ENCODE measurements around the gene KRT86.

DNA sequence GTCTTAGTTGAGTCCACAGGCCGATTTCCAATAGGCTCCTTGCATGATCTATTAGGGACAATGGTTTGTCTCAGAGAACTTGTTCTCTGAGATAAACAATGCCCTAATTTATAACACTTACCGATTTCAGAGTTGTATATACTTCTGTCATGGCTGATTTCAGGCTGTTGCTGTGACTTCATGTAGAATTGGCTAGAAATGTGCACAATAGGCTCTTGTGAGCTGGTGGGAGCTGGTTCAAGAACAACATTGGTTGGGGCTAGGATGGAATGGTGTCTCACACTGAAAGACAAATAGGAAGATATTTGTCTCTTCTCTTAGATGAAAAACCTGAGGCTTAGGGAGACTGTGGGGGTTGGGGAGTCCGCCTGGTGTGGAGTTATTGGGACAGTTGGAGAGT is 6.7 kb upstream of the KRT86 start:
- no peak for TF ChIP-seq EZH2 (IDR thresholded peaks at IDR 0.05)
- TF ChIP-seq, protein P1, sequence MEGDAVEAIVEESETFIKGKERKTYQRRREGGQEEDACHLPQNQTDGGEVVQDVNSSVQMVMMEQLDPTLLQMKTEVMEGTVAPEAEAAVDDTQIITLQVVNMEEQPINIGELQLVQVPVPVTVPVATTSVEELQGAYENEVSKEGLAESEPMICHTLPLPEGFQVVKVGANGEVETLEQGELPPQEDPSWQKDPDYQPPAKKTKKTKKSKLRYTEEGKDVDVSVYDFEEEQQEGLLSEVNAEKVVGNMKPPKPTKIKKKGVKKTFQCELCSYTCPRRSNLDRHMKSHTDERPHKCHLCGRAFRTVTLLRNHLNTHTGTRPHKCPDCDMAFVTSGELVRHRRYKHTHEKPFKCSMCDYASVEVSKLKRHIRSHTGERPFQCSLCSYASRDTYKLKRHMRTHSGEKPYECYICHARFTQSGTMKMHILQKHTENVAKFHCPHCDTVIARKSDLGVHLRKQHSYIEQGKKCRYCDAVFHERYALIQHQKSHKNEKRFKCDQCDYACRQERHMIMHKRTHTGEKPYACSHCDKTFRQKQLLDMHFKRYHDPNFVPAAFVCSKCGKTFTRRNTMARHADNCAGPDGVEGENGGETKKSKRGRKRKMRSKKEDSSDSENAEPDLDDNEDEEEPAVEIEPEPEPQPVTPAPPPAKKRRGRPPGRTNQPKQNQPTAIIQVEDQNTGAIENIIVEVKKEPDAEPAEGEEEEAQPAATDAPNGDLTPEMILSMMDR (IDR thresholded peaks at IDR 0.05): no peak
- TF ChIP-seq EZH2phosphoT487 (IDR thresholded peaks at IDR 0.05): no peak
